Jurkat, Clone E6-1 (cell line): ENCODE measurements around the gene LRRC45.
"Not testable (repeated sequence)": the region's sequence is repeated elsewhere in the genome, so short reads cannot be mapped to it uniquely, and the experiment has no call there.

Experiments
- DNase-seq: peaks from one replicate; pipeline ENCODE4 v3.0.0-alpha.2; 2011; ENCODE audit warnings: low read depth, low spot score
- H3K4me3 ChIP-seq: 2 replicates; pipeline ENCODE4 v1.5.1; 2011; ENCODE audit warnings: mild to moderate bottlenecking, low read length, control low read depth, moderate library complexity

Gene LRRC45

GRCh38 chr17:82028966-82029365 lies 5.9 kb downstream of the LRRC45 start:
- DNase-seq = no peak
- H3K4me3 ChIP-seq = no peak overlapping the region

DNA sequence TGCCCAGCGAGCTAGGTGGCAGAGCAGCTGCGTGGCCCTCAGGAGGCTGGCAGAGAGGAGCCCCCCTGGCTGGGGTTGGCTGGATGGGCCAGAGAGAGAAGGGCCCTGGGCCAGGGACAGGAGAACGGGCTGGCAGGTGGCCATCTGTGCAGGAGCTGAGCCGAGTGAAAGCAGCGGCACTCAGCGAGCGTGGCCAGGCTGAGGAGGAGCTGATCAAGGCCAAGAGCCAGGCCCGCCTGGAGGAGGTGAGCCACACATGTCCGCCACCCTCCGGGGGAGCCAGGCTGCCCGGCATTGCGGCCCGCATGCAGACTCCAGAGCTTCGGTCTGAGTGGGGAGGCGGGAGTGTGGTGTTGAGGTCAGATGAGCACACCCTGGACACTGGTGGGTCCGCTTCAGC lies 6.3 kb downstream of the LRRC45 start:
- no peak for DNase-seq
- H3K4me3 ChIP-seq = no peak overlapping the region

- no peak for DNase-seq
- H3K4me3 ChIP-seq = peak overlapping the region; percentile 57
Observed at GRCh38 chr17:82029990-82030469, 6.9 kb downstream of the LRRC45 start.

DNA sequence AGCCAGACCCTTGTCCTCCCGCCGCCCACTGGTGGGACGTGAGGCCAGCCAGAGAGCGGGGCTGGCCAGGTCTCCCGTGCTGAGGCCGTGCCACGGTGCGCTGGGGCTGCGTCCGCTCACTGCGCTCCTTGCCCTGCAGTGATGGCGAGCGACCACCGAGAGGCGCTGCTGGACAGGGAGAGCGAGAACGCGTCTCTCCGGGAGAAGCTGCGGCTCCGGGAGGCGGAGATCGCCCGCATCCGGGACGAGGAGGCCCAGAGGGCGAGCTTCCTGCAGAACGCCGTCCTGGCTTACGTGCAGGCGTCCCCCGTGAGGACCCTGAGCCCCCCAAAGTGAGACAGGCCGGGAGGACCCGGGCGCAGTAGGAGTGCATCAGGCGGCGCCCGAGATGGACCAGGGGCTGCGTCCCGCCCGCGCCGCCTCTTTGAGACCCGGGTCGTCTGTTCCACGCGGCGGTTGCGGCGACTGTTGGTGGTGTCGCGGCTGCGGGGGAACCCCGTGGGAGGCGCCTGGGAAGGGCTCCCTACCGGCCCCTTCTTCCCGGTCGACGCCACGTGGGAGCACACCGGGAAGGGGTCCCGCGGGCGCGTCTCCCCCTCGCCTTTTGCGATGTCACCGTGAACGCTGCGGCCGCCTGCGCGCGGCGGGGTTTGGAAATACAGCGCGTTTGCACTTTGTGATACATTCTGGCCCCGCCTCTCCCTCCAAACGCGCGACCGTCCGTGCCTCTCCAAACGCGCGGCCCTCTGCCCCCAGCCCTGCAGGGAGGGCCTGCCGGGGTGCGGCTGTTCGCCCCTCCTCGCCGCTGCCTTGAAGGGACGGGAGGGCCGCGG lies 7.6 kb downstream of the LRRC45 start:
- peak overlapping the region; percentile 57 for H3K4me3 ChIP-seq
- peak; percentile 84 for DNase-seq

- DNase-seq = no peak
- H3K4me3 ChIP-seq = peak within 1 kb of the TSS; percentile 57
Observed at GRCh38 chr17:82031303-82031884, 8.3 kb downstream of the LRRC45 start, which contains the start of gene RAC3. Gene RAC3, plus strand, starts transcription at chr17:82031678. Its CDS starts 84 bp downstream, at chr17:82031762.

DNA sequence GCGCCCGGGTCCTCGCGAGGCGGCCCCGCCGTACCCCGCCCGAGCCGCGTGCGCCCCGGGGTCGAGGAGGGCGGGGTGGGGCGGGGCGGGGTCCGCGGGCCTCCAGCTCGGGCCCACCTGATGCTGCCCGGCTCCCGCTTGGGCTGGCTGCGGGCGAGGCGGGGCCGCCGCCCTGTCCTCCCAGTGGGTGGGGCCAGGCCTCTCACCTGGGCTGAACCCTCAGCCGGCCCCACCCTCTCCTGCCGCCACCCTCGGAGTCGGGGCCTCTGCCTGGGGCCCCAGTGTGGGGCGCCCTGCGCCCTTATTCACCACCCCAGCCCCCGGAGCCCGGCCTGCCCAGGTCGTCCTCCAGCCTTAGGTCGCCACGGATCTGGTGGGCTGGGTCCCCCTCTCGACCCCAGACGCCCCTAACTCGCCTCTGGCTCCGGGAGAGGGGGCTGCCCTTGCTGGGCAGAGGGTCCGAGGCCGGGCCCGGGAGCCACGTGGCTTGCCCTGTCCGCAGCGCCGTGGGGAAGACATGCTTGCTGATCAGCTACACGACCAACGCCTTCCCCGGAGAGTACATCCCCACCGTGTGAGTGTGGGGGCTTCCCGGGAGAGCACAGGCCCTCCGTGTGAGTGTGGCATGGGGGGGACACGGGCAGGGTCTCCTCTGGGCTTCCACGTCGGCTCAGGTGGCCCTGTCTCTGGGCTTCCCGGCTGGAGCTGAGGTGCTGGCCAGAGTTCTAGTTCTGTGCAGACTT lies 9.0 kb downstream of the LRRC45 start:
- peak overlapping the region; percentile 41 for H3K4me3 ChIP-seq

DNA sequence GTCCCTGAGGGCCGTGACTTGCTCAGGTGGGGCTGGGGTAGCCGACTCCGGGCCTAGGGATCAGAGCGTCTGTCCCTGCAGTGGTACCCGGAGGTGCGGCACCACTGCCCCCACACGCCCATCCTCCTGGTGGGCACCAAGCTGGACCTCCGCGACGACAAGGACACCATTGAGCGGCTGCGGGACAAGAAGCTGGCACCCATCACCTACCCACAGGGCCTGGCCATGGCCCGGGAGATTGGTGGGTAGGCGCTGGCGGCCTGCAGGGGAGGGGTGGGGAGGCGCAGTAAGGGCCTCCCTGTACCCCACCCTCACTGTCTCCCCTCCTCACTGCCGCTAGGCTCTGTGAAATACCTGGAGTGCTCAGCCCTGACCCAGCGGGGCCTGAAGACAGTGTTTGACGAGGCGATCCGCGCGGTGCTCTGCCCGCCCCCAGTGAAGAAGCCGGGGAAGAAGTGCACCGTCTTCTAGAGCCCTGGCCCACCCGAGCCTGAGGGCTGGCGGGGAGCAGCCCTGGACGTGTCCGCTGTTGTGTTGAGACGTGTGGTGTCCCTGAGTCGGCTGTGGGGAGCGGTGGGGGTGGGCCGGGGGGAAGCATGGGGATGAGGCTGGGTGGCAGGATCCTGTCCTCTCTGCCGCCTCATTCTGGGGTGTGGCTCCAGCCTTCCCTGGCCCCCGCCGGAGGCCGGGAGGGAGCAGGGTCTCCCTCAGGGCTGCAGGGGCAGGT lies 10.4 kb downstream of the LRRC45 start:
- no peak overlapping the region for H3K4me3 ChIP-seq
- DNase-seq = no peak

More for the DNA sequence above, 9.0 kb downstream of the LRRC45 start:
- DNase-seq = no peak

DNA sequence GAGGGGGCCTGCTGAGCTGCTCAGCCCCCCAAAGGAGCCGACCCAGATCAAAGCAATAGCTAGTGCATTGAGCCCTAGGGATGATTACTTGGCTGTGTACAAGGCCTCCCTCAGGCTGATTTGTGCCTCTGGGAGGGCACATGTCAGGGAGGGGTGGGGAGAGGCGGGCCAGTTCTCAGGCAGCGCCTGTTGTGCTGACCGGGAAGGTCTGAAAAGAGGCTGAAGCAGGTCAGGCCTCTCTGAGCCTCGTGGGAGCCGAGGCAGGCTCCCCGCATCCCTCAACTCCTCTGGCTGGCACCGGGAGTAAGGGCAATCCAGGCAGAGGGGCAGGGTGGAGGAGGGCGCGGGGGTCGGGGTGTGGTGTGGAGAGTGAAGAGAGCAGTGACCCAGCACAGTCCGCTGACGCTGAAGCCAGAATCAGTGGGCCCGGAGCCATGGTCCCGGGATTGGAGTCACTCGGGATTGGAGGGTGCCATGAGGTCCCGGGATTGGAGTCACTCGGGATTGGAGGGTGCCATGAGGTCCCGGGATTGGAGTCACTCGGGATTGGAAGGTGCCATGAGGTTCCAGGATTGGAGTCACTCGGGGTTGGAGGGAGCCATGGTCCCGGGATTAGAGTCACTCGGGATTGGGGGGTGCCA lies 11.4 kb downstream of the LRRC45 start:
- DNase-seq = no peak
- H3K4me3 ChIP-seq = no peak overlapping the region

- no peak for DNase-seq
- H3K4me3 ChIP-seq = no peak overlapping the region
Observed at GRCh38 chr17:82035488-82035887, 12.4 kb downstream of the LRRC45 start.

DNA sequence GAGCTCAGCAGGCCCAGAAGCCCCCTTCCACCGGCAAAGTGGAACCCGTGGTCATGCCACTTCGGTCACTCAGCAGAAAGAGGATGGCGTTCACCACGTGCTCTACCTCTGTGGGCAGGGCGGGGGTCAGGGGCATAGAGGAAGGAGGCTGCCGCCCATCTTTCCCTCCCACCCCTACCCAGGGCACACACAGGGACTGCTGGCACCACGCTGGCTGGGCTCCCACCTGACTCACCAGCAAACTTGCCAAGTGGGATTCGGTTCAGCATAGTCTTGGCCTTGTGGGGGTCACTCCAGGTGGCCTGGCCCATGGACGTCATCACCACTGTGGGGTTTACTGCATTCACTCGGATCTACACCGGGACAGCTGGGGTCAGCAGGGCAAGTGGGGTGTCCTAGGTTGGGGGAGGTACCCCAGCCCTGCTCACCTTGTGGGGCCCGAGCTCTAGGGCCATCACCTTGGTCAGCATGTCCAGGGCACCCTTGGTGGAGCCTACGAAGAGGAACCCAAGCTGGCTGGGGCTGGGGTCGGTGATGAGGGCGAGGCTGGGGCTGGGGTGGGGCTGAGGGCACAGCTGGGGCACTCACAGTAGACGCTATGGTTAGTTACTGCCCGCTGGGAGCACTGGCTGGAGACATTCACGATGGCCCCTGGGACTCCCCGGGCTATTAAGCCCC lies 13.0 kb downstream of the LRRC45 start:
- peak overlapping the region; percentile 75; the same call in 1 of the 2 replicates for H3K4me3 ChIP-seq
- DNase-seq = no peak

GRCh38 chr17:82036634-82037091 lies 13.6 kb downstream of the LRRC45 start:
- no peak for DNase-seq
- peak overlapping the region; percentile 75 for H3K4me3 ChIP-seq

DNA sequence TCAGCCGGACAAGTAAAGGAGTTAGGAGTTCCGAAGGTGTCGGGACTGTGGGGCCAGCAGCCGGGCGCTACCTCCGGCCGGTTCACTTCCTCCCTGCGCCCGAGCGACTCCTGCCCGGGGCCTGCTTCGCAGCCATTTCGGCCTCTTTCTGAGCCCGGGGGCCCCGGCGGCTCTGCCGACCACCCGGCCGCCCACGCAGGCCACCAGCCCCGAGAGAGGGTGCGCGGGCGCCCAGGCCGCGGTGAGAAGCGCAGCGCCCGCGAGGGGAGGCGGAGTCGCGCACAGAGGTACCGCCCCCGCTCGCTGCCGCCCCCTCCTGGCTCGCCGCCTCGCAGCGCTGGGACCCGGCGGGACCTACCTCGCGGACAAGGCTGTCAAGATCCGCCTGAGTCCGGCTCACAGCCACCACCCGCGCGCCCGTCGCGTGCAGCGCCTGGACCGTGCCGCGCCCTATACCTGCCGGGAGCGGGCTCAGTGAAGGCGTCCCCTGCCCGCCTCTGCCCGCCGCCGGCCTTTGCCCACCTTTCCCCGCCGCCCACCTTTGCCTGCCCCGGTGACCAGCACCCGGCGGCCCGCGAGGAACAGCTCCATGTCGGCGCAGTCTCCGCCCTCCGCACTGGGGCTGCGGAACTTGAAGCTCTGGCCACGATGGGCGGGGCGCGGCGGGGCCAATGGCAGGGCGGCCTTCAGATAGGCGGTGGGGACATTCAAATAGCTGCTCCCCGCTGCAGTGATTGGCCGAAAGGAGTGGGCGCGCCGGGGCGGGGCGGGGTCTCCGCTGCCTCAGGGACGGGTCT lies 14.2 kb downstream of the LRRC45 start, which contains the start of gene DCXR:
TSS of gene DCXR (minus strand) at position 606 of the 797 bp plus-strand sequence. CDS start at position 591, 15 bp downstream.
- peak; percentile 91 for DNase-seq
- peak within 1 kb of the TSS; percentile 75 for H3K4me3 ChIP-seq

DNA sequence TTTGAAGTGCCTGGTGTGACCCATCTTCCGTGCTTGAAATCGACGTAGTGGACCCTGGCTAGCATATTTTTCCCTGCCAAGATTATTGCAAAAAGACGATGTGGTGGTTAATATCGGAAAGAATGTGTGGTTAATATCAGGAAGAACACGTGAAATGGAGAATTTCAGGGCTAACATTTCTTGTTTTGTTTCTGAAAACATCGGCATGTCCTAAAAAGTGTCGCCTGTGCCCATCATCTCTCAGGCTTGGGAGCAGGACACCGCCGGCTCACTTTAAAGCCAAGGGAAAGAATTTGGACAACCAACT lies 14.7 kb downstream of the LRRC45 start:
- DNase-seq = no peak
- H3K4me3 ChIP-seq = peak overlapping the region; percentile 75

- peak; percentile 56 for DNase-seq
- H3K4me3 ChIP-seq = not testable (repeated sequence)
Observed at GRCh38 chr17:82038796-82039409, 15.8 kb downstream of the LRRC45 start.

DNA sequence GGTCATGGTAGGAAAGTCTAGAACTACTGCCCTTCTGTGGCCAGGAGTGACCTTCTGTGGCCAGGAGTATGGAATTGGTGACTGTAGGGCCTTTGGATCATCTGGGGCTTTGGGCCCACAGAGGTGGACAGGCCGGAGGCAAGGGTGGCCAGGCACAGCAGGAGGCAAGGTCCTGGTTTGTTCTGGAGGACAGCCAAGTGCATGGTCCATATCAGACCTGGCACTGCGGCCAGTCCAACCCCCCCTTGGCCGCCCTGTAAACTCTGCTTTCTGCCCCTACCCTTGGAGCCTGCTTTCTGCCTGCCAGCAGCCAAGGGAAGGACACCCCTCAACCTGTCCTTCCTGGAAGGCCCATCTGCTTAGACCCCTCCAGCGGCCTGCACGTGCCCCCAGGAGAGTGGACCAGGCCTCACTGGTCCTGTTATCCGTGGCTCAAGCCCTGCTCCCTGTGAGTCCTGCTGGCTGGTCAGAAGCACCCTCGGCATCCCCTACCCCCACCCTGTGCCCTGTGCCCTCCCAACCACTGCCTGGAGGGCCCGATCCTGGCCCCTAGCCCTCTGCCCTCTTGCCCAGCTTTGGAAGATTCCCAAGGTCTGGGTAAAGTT lies 16.7 kb downstream of the LRRC45 start:
- no peak overlapping the region for H3K4me3 ChIP-seq
- no peak for DNase-seq

- DNase-seq = no peak
- H3K4me3 ChIP-seq = no peak overlapping the region
Observed at GRCh38 chr17:82041144-82041814, 18.2 kb downstream of the LRRC45 start.
